HG03060 (cell line): ENCODE results near the gene SLC31A2.
"Not testable (repeated sequence)": the region's sequence is repeated elsewhere in the genome, so short reads cannot be mapped to it uniquely, and the experiment has no call there.

Experiments used
- ATAC-seq: cut with Tn5 transposase; IDR thresholded peaks from one replicate; pipeline ENCODE4 v1.9.1; 2021; ENCODE audit warnings: low read depth, moderate number of reproducible peaks; ENCODE audit not compliant: unreplicated experiment

SLC31A2 gene

DNA sequence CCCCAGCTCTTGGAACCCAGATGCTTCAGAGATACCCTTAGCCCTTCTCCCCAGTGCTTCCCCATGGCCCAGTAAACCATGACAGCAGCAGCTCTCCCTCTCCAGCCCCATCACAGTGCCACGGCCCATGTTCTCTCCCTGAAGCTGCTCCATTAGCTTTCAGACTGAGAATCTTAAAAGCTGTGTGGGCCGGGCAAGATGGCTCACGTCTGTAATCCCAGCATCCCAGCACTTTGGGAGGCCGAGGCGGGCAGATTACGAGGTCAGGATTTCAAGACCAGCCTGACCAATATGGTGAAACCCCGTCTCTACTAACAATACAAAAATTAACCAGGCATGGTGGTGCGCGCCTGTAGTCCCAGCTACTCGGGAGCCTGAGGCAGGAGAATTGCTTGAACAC, 1.2 kb upstream of the SLC31A2 start:
- ATAC-seq = not testable (repeated sequence)

DNA sequence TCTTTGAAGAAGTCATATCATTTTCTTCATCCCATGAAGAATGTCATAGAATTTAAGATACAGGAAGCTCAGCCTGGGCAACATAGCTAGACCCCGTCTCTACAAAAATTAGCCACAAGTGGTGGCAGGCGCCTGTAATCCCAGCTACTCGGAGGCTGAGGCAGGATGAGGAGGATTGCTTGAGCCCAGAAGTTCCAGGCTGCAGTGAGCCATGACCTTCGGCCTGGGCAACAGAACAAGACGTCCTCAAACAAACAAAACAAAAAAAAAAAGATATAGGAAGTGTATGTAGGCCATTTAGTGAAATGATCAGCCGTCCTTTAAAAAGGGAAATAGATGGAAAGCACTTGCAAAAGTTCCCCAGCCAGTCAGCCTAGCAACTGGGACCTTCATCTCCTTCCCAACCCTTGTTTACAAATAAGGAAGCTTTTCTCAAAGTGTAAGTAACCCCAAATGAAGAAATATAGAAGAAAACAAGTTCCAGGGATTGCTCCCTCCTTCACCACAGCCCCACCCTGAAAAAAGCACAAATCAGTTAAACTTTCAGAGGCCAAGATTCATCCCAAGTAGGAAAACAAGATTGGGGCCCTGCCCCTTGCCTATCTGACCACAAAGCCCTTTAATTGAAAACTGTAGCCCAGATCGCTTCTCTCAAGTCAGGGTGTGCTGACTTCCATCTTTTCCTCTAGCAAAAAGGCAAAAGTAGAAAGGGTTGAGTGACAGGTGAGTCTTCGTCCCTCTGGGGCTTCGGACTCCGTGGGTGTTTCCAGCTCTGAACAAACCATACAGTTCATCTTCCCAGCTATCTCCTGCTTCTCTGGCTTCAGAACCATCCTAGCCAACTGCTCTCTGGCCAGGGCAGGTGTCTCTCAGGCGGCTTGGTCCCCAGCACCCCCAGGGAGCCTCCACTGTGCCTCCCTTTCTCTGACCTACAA, 1.2 kb downstream of the SLC31A2 start:
- no peak for ATAC-seq

DNA sequence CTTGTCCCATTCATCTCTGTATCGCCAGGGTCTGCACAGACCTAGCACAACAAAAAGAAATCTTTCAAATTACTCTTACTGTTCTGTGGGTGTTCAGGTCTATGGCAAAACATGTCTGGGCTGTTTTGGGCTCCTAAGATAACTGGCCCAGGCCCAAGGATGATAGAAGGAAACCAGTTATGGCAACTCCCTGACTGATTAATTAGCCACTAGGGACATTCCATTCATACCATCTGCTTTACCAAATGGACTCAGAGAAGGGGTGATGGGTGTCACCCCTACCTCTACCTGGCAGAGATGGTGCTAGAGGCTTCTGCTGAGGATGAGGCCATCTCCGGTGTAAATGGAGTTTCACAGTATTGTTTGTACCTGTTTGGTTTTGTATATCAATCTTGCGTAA, 1.9 kb downstream of the SLC31A2 start:
- no peak for ATAC-seq

DNA sequence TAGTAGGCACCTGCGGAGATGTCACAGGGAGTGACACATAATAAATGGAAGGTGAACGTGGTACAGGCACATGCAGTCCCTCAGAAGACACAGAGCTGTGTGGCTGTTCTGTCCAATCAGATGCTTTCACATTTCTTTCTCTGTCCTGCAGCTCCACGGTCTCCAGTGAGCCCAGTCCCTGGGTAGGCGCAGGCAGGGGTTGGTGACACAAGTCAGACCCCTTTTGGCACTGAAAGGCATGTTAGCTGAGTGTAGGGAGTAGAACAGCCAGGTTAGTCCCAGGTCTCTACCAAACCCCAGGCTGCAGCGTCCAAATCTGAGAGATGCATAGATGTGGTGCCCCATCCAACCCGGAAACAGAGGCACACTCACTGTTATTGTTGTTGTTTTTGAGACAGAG, 2.8 kb downstream of the SLC31A2 start:
- no peak for ATAC-seq

DNA sequence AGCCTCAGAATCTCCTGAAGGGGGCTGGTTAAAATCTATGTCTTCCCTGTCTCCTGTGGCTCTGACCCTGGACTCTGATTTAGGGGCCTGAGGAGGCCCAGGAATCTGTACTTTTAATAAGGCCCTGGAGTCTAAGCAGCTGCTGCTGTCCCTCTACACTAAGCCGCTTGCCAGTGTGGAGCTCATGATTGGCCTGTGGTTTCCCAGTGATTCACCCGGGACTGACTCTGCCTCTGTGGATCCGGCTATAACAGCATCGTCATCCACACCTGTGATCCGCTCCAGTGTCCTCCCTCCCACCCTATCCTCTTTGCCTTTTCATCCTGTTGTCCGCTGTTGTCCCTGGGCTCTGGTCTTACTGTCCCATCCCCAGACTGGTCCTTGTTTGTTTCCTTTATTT, 3.7 kb downstream of the SLC31A2 start:
- ATAC-seq = no peak

DNA sequence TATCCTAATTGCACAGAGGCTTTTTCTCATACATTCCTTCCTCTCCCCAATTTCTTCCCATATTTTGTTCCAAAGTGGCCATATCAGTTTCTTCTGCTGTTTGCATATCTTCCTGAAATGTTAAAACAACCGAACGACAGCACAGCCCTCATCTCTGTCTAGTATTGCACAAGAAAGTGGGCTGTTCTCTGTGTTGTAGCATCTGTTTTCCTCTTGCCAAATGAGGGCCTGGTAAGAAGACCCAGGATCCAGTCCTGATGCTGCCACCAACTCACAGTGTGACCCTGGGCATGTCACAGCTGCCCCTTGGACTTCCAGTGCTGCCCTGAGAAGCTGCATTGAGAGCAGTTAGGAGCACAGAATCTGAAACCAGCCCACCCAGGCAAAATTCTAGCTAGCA, 4.1 kb downstream of the SLC31A2 start:
- no peak for ATAC-seq

DNA sequence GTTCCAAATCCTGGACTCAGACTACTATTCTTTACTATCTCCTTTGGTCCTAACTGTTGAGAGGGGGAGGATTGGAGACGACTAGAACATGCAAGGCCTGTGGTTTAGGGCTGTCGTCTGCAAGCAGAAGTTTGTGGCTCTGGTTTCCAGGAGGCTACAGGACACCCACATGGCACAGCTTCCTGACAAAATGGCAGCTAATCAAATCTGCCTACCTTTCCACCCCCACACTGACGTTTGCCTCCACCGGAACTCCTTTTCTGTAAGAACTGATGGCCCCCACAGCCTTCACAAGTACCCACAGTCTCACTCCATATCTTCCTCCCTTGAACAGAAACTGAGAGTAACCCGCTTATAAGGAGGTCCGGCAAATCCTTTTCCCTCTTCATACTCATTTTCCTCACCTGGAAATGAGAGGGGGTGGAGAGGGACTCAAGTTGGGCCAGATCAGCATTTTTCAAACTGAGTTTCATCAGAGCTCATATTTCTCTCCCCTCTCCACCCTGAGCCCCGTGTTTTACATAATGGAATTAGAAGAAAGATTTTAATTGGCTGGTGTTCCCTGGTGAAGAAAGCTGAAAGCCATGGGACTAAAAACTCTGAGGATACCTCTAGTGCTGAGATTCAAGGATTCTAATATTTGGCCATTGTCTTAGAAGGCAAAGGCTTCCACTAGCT, 5.2 kb downstream of the SLC31A2 start:
- no peak for ATAC-seq

DNA sequence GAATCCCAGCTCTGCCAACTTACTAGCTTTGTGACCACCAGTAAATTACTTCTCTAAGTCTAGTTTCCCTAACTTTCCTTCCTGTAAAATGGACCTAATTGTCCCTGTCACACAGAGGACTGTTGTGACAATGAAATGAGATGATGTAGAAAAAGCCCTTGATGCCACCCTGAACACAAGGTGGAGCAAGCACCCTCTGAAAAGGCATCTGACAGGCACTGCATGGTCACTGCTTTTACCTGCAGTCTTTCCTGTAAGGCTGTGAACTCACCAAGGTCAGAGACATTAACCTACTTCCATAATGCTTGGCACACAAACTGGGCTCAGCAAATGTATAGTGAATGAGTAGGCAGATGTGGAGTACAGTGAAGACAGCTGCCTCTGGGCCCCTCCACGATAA, 6.1 kb downstream of the SLC31A2 start:
- ATAC-seq = no peak

DNA sequence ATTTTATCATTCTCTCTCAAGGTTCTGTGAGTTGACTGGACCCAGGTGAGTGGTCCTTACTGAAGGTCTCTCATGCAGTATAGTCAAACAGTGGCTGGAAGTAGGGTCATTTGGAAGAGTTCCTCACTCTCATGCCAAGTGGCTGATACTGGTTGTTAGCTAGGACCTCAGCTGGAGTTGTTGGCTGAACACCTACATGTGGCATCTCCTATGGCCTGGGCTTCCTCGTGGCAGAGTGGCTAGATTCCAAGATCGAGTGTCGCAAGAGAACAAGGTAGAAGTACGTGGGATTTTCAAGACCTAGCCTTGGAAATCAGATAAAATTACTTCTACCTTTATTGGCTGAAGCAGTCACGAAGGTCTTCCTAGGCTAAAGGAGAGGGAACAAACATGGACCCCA, 7.6 kb downstream of the SLC31A2 start:
- no peak for ATAC-seq

DNA sequence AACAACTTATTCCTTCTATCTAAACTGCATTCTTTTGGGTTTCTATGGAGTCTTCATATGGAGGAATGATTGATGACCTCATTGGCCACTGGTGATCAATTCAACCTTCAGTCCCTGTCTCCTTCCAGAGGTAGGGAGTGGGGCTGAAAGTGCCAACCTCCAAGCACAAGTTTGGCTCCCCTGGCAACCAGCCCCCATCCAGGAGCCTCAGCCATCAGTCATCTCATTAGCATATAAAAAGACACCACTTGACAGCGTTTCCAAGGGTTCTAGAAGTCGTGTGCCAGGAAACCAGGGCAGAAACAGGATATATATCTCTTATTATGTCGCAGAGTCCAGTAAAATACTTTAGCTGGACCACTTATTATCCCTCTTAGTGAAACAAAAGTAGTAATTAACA, 9.8 kb downstream of the SLC31A2 start:
- ATAC-seq = no peak

DNA sequence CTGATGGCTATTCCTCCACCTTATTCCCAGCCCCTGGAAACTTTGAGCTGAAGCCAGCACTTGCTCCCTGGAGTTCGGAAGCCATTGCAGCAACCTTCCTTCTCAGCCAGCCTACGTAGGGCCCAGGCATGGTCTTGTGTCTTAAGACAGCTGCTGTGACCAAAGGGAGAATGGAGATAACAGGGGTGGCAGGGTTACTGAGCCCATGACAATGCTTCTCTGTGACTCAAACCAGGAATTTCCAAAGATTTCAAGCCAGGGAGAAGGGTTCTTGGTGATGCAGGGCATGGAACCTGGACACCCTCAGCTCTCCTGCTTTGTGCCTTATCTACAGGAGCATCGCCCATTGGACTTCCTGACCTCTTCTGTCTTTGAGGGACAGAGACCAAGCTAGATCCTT, 12.2 kb downstream of the SLC31A2 start:
- no peak for ATAC-seq

DNA sequence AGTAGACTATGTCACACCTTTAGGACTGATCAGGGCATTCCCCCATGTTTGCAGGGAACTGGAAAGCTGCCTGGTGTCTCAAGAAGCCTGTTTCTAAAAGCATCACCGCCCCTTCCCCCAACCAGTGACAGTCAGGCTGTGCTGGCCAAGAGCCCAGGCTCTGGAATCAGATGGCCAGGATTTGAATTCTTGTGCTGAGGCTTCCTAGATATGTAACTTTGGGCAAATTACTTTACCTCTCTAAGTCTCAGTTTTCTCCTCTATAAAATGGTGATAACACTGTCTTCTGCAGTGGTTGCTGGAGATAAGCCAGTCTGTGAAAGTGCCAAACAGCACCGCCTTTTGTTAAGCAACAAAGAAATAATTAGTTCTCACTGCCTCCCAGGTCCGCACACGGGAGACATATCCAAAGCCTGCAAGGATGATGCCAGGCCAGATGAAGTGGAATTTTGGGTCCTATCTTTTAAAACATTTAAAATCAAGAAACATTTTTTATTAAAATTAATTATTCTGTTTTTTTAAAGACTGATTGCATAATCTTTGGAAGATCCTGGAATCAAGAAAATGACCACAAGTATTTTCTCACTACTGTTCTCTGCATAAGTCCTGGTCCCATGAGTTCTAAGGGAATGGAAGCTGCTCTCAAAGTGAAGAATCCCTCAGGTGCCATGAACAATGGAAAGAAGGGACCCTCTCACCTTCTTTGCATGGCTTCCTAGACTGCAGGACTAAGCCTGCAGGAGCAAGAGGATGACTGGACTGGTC, 13.9 kb downstream of the SLC31A2 start:
- ATAC-seq = no peak

DNA sequence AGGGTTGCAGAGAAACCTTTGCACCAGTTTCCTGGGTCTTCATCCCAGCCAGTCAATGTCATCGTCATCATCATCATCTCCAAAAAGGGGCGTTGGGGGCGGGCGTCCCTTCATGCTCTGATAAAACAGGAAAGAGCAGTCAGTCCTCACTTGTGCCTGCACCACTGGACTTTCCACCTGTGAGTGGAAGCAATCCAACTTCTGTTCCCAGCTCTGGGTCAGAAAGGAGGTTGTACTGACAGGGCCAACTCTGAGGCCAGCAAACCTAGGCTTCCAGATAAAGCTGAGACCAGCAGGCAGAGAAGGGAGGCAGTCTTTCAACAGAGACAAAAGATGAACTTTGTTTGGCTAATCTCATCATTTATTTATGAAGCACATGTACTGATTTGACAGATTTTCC, 15.2 kb downstream of the SLC31A2 start:
- ATAC-seq = no peak

DNA sequence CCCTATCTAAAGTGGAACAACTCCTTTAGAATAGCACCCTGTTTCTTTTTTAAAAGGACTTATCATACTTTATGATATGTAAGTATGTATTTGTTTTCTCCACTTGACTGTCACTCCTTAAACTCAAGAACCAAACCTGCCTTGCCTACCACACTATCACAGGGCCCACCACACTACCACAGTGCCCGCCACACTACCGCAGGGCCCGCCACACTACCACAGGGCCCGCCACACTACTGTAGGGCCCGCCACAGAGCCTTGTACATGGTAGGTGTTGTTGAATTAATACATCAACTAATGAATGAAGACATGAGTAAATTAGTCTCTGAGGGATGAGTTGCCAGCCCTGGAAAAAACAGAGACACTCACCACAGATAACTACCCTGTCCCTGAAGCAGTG, 18.0 kb downstream of the SLC31A2 start:
- no peak for ATAC-seq

DNA sequence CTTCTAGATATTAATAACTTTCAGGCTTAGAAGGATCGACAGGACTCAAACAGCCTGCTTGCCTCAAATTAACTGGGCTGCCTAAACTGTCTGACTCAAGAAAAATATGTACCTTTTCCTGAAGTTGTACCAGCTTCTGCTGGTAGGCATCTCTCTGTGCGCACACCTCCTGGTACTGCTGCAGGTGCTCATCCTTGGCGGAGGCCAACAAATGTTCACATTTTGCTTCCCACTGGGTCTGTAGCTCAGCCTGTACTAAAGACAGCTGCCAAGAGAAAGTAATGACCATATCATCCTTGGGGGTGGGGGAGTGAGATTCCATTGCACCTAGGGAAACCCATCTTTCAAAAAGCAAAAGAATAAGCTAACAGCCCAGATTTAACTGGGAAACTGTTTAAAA, 22.5 kb downstream of the SLC31A2 start:
- ATAC-seq = no peak

DNA sequence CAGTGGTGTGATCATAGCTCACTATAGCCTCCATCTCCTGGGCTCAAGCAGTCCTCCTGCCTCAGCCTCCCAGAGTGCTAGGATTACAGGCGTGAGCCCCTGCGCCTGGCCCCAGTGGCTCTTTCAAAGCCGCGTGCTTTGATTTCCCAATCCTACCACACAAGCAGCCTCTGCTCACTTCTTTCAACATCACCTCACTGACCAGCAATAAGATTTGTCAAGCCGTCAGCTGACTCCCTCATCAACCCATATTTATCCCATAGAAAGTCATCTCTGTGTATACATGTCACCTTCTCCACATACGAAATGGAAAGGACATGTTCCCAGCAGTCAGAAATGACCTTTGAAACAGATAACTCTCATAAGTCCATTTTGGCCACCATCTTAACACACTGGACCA, 26.0 kb downstream of the SLC31A2 start:
- ATAC-seq = no peak

DNA sequence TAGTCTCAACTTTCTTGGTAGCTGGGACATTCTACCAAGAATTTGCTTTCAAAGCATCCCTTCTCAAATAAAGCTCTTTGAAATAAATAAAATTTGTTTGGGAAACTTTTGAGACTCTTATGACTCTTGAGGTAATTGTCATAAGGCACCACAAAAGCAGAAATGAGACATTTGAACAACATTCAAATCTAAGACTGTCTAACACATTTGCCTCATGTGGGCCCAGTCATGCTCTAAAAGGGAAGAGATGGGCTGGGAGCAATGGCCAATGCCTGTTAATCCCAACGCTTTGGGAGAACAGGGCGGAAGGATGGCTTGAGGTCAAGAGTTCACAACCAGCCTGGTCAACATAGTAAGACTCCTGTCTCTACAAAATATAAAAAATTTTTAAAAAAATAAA, 26.4 kb downstream of the SLC31A2 start:
- ATAC-seq = no peak

DNA sequence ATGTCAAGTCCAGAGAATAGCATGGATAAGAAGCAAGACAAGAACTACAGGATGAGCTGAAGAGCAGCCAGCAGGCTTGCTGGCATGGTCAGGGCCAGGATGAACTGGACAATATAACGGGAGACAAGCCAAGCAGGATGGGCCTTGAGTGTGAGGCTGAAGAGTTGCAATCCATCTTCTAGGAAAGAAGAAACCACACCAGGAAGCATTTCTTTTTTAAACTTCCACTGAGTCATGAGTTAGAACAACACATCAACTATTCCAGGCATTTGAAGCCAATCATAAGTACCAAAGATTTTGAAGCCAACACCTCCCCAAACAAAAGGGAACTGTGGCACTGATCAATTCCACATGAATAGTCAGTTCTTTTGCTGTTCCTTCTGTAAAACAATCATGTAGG, 27.3 kb downstream of the SLC31A2 start:
- ATAC-seq = no peak

DNA sequence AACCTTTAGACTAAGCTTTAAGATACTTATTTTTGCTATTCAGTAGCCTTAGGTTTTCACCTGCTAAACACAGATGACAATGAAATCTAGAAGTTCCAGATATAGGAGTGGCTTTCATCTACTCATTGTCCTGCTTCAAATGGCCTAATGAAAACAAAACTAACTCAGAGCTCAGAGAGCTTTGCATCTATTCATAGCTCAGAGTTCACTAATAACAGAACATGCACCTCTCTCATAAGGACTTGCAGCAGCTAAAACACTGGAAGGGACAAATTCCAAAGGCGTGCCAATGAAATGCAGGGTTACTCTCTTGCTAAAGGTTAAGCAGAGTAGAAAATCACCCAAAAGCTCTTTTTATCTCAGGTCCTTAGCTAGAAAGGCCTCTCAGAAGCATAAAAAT, 29.0 kb downstream of the SLC31A2 start:
- ATAC-seq = no peak

DNA sequence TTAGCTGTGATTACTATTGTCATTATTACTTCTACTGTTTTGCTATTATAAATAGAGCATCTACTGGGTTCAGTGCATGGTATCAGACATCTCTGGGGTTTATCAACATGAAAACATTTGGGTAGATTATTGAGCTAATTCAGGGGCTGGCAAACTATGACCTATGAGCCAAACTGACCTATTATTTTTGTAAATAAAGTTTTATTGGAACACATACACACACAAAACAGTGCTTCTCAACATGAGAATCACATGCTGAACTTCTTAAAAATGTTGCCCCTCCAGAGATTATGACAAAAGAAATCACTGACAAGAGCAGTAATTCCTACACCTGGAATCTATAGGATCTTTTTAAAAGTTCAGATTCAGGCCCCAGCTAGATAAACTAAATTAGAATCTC, 30.4 kb downstream of the SLC31A2 start:
- ATAC-seq = no peak

DNA sequence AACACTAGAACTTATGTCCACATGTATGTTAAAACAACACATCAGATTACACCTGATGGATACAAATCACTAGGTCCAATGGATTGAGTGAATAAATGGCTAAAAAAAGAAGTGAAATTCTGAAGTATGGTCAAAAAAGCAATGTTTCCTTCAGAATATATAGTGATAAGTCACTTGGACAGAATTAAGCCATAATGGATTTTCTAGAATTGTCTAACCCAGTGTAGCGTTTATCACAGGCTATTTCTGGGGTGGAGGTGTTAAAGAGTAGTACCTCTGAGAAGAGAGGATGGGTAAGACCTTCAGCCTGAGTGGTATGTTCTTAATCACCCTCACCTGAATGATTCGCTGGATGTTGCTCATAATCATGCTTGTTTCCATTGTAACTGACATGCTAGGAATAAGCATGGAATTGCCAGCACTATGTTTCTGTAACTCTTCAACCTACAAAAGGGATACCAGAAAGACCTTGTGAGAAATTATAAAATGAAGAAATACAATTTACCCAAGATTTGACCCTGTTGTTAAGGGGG, 33.2 kb downstream of the SLC31A2 start:
- no peak for ATAC-seq
